ENCODE data around the gene MANEA.

The MANEA gene

GRCh38 chr6:95544517-95545225 is 32.7 kb upstream of the MANEA start:
- Histone ChIP-seq H3K9me3 (ENCODE audit: control insufficient read depth, insufficient read depth, low read depth, low read length) (no peaks in the 10 kb centered on the region), H3K4me1 (ENCODE audit: control insufficient read depth, insufficient read depth, low read length) (no peaks in the 10 kb centered on the region), H3K4me3 (ENCODE audit: low read depth, low read length) (no peak overlapping the region), H3K27ac (ENCODE audit: extremely low read depth, low read depth, low read length) (no peak overlapping the region), H3K36me3 (ENCODE audit: control insufficient read depth in 2 of 2, insufficient read depth in 1 of 2, low read length in 2 of 2) (no peaks in the 10 kb centered on the region)
- TF ChIP-seq ZNF335 (tag by site-specific recombination; conservative IDR thresholded peaks at IDR 0.05) (no peak), YY2 (tag by site-specific recombination; IDR thresholded peaks at IDR 0.05) (no peak), ZNF394 (tag by site-specific recombination; IDR thresholded peaks at IDR 0.05; ENCODE audit: borderline replicate concordance) (no peak), ZNF785 (tag by site-specific recombination; IDR thresholded peaks at IDR 0.05) (no peak), ZNF112 (tag by site-specific recombination; IDR thresholded peaks at IDR 0.05) (no peak), ZNF658 (tag by site-specific recombination; IDR thresholded peaks at IDR 0.05) (no peak), MEIS1 (CRISPR knock-in tag; IDR thresholded peaks at IDR 0.05; ENCODE audit: borderline replicate concordance) (no peak), ZSCAN4 (tag by site-specific recombination; IDR thresholded peaks at IDR 0.05) (no peak), ZFP37 (tag by site-specific recombination; IDR thresholded peaks at IDR 0.05) (no peak), ZBTB48 (tag by site-specific recombination; IDR thresholded peaks at IDR 0.05) (no peak), MYNN (tag by site-specific recombination; IDR thresholded peaks at IDR 0.05; ENCODE audit: borderline replicate concordance) (no peak)
- ChIA-PET CTCF (no interaction called here), POLR2A (no interaction called here)

GRCh38 chr6:95545226-95545625 is 32.1 kb upstream of the MANEA start:
- ChIA-PET CTCF (interaction anchor here (0.7 kb wide), 1 partner anchor 234 kb away, joined by 3 read pairs; no protein-coding TSS in a partner anchor), POLR2A (no interaction called here)
- Histone ChIP-seq H3K36me3 (ENCODE audit: control insufficient read depth in 2 of 2, insufficient read depth in 1 of 2, low read length in 2 of 2) (no peaks in the 10 kb centered on the region), H3K4me3 (ENCODE audit: low read depth, low read length) (no peak overlapping the region), H3K9me3 (ENCODE audit: control insufficient read depth, insufficient read depth, low read depth, low read length) (no peaks in the 10 kb centered on the region), H3K27ac (ENCODE audit: extremely low read depth, low read depth, low read length) (no peak overlapping the region), H3K4me1 (ENCODE audit: control insufficient read depth, insufficient read depth, low read length) (no peaks in the 10 kb centered on the region)
- TF ChIP-seq ZBTB17 (tag by site-specific recombination; IDR thresholded peaks at IDR 0.05): no peak
- TF ChIP-seq ZNF548 (tag by site-specific recombination; IDR thresholded peaks at IDR 0.05): no peak
- TF ChIP-seq ZNF214 (tag by site-specific recombination; IDR thresholded peaks at IDR 0.05; ENCODE audit: borderline replicate concordance): no peak
- no peak for TF ChIP-seq KLF16 (tag by site-specific recombination; IDR thresholded peaks at IDR 0.05)
- TF ChIP-seq PBX3 (CRISPR knock-in tag; IDR thresholded peaks at IDR 0.05): no peak
- TF ChIP-seq PRDM6 (tag by site-specific recombination; IDR thresholded peaks at IDR 0.05): no peak
- no peak for TF ChIP-seq GLIS1 (tag by site-specific recombination; IDR thresholded peaks at IDR 0.05)
- no peak for TF ChIP-seq ZSCAN23 (tag by site-specific recombination; IDR thresholded peaks at IDR 0.05)
- no peak for TF ChIP-seq ZIC2 (tag by site-specific recombination; IDR thresholded peaks at IDR 0.05)
- no peak for TF ChIP-seq PRDM2 (tag by site-specific recombination; IDR thresholded peaks at IDR 0.05; ENCODE audit: borderline replicate concordance)
- TF ChIP-seq ZSCAN5A (tag by site-specific recombination; IDR thresholded peaks at IDR 0.05): no peak
- no peak for TF ChIP-seq ZNF510 (tag by site-specific recombination; IDR thresholded peaks at IDR 0.05; ENCODE audit: insufficient replicate concordance)
- TF ChIP-seq ZNF416 (tag by site-specific recombination; IDR thresholded peaks at IDR 0.05): no peak

All from HEK293 (cell line).